ENCODE measurements around the gene PDZD7. TPM values are rescaled to one million over a fixed set of nuclear protein-coding genes. Genes with fewer than 3 reads are reported as not detected.

PDZD7 gene
- total and polyA plus RNA-seq, 2 donors (not counting 3 experiments of a cell fraction or from before 2014, with no cell fraction given), result 0.41 to 1.6 TPM

- no peaks in the 10 kb centered on the region for H3K36me3 ChIP-seq (ENCODE audit: control insufficient read depth in 2 of 2, extremely low read depth in 1 of 2, insufficient read depth in 2 of 2, low read length in 2 of 2)
- no peaks in the 10 kb centered on the region for H4K20me1 ChIP-seq (replicated peaks; ENCODE audit: control insufficient read depth, extremely low read depth, insufficient read depth, low read length)
- H3K79me2 ChIP-seq (ENCODE audit: control insufficient read depth, insufficient read depth, low read length), result no peaks in the 10 kb centered on the region
- CTCF ChIA-PET, result interaction anchor here (1.0 to 9.9 kb wide), 3 partner anchors 9 to 13 kb away, joined by 3 to 290 read pairs (median 44); partner anchors contain the start of gene KAZALD1
- H3K27me3 ChIP-seq (ENCODE audit: control insufficient read depth in 2 of 2, insufficient read depth in 2 of 2, low read length in 2 of 2), result peaks cover 2 to 3% of the 10 kb centered on the region in 2 experiments
- no peak overlapping the region for H3K27ac ChIP-seq (ENCODE audit: insufficient read depth, low read depth, low read length)
- FAIRE-seq (no peak), DNase-seq (ENCODE audit: low read depth, low spot score) (no peak)
- no peak overlapping the region for H3K4me3 ChIP-seq (replicated peaks in 1 of 3; ENCODE audit: insufficient read depth in 1 of 3, low read depth in 1 of 3, low read length in 3 of 3)
- no peak overlapping the region for H3K4me2 ChIP-seq (ENCODE audit: insufficient read depth, low read length)
- intact Hi-C loops (cut with micrococcal nuclease), result no loop called here
- no TSS peak for BruUV-seq (replicated peaks)
- H3K4me1 ChIP-seq (ENCODE audit: control insufficient read depth, extremely low read depth, insufficient read depth, low read length), result peaks cover 7% of the 10 kb centered on the region
- no peaks in the 10 kb centered on the region for H3K9me3 ChIP-seq (replicated peaks; ENCODE audit: control insufficient read depth, insufficient read depth, low read length)
- POLR2A ChIA-PET, result no interaction called here
- no peak overlapping the region for H3K9ac ChIP-seq (replicated peaks; ENCODE audit: extremely low read depth, insufficient read depth, low read length)
- no peaks in the 10 kb centered on the region for H3K9me1 ChIP-seq (replicated peaks; ENCODE audit: control insufficient read depth, extremely low read depth, insufficient read depth, low read length)
- no peak overlapping the region for H2AFZ ChIP-seq (ENCODE audit: low read depth, low read length)
- dilution Hi-C loops (cut with MboI; ENCODE audit: extremely low pct_ligation_motif_present, low sequenced_read_pairs), result no loop called here
- TF ChIP-seq MYC (IDR thresholded peaks at IDR 0.05; ENCODE audit: low read depth, low read length) (no peak), GATA2 (IDR thresholded peaks at IDR 0.05; ENCODE audit: insufficient read depth, insufficient read length, low read depth, low read length) (no peak), POLR2A (IDR thresholded peaks at IDR 0.05; ENCODE audit: low read depth, low read length) (no peak), EZH2 (IDR thresholded peaks at IDR 0.05; ENCODE audit: borderline replicate concordance, low read depth, low read length, severe bottlenecking) (no peak), CTCF (IDR thresholded peaks at IDR 0.05; ENCODE audit: extremely low read depth in 1 of 2, insufficient read depth in 1 of 2, low read depth in 1 of 2, low read length in 2 of 2) (no peak), JUN (IDR thresholded peaks at IDR 0.05; ENCODE audit: borderline replicate concordance, insufficient read depth, insufficient read length, low read depth) (no peak)
These were observed 23.9 kb upstream of the PDZD7 start for GRCh38 chr10:101054876-101055275.

- TF ChIP-seq GATA2 (IDR thresholded peaks at IDR 0.05; ENCODE audit: insufficient read depth, insufficient read length, low read depth, low read length) (no peak), MAX (IDR thresholded peaks at IDR 0.05; ENCODE audit: insufficient read depth, insufficient read length) (no peak), FOS (IDR thresholded peaks at IDR 0.05; ENCODE audit: borderline replicate concordance, insufficient read depth, low read length) (no peak), JUN (IDR thresholded peaks at IDR 0.05; ENCODE audit: borderline replicate concordance, insufficient read depth, insufficient read length, low read depth) (no peak), MYC (IDR thresholded peaks at IDR 0.05; ENCODE audit: low read depth, low read length) (no peak), EZH2 (IDR thresholded peaks at IDR 0.05; ENCODE audit: borderline replicate concordance, low read depth, low read length, severe bottlenecking) (no peak), POLR2AphosphoS5 (IDR thresholded peaks at IDR 0.05; ENCODE audit: insufficient read depth, low read depth, low read length) (no peak), POLR2A (IDR thresholded peaks at IDR 0.05; ENCODE audit: low read depth, low read length) (no peak), CTCF (IDR thresholded peaks at IDR 0.05; ENCODE audit: extremely low read depth in 1 of 2, insufficient read depth in 1 of 2, low read depth in 1 of 2, low read length in 2 of 2) (no peak)
- H3K27me3 ChIP-seq (ENCODE audit: control insufficient read depth in 2 of 2, insufficient read depth in 2 of 2, low read length in 2 of 2), result peaks cover 6 to 7% of the 10 kb centered on the region in 2 experiments
- no TSS peak for BruUV-seq (replicated peaks)
- H3K79me2 ChIP-seq (ENCODE audit: control insufficient read depth, insufficient read depth, low read length), result no peaks in the 10 kb centered on the region
- FAIRE-seq (no peak), DNase-seq (ENCODE audit: low read depth, low spot score) (no peak)
- no peaks in the 10 kb centered on the region for H3K9me3 ChIP-seq (replicated peaks; ENCODE audit: control insufficient read depth, insufficient read depth, low read length)
- H3K36me3 ChIP-seq (ENCODE audit: control insufficient read depth in 2 of 2, extremely low read depth in 1 of 2, insufficient read depth in 2 of 2, low read length in 2 of 2), result no peaks in the 10 kb centered on the region
- intact Hi-C loops (cut with micrococcal nuclease) (no loop called here), dilution Hi-C loops (cut with MboI; ENCODE audit: extremely low pct_ligation_motif_present, low sequenced_read_pairs) (no loop called here)
- H3K4me1 ChIP-seq (ENCODE audit: control insufficient read depth, extremely low read depth, insufficient read depth, low read length), result peaks cover 1% of the 10 kb centered on the region
- ChIA-PET CTCF (interaction anchor here (9.9 kb wide), 1 partner anchor 9 kb away, joined by 290 read pairs; the partner anchor contains the start of gene KAZALD1), POLR2A (no interaction called here)
- H3K4me2 ChIP-seq (ENCODE audit: insufficient read depth, low read length), result no peak overlapping the region
- H3K4me3 ChIP-seq (replicated peaks in 1 of 3; ENCODE audit: insufficient read depth in 1 of 3, low read depth in 1 of 3, low read length in 3 of 3), result no peak overlapping the region
- no peak overlapping the region for H3K27ac ChIP-seq (ENCODE audit: insufficient read depth, low read depth, low read length)
- H2AFZ ChIP-seq (ENCODE audit: low read depth, low read length), result no peak overlapping the region
- H3K9me1 ChIP-seq (replicated peaks; ENCODE audit: control insufficient read depth, extremely low read depth, insufficient read depth, low read length), result no peaks in the 10 kb centered on the region
- H4K20me1 ChIP-seq (replicated peaks; ENCODE audit: control insufficient read depth, extremely low read depth, insufficient read depth, low read length), result no peaks in the 10 kb centered on the region
- no peak overlapping the region for H3K9ac ChIP-seq (replicated peaks; ENCODE audit: extremely low read depth, insufficient read depth, low read length)
These were observed 23.4 kb upstream of the PDZD7 start for GRCh38 chr10:101054351-101054750.

All from endothelial cell of umbilical vein (primary cell).